Effector memory CD8-positive, alpha-beta T cell (primary cell): ENCODE data around the gene FBXL17.
"Not testable (repeated sequence)": the region's sequence is repeated elsewhere in the genome, so short reads cannot be mapped to it uniquely, and the experiment has no call there.

ENCODE experiments used
- ATAC-seq: fragments of 150-1000 bp; cut with Tn5 transposase; replicated peaks from 2 replicates; pipeline ENCODE4 v1.10.0; 2021; ENCODE audit warnings: mild to moderate bottlenecking, moderate library complexity
- DNase-seq, 3 experiments: peaks; one replicate each; pipeline ENCODE4 v3.0.0; 2021
- H3K27ac Mint-ChIP-seq, 2 donors: one replicate each; pipeline ENCODE4 v1.8.0; 2022; ENCODE audit warnings: mild to moderate bottlenecking in 2 of 2, mixed read lengths in 2 of 2, moderate library complexity in 2 of 2
- H3K27me3 Mint-ChIP-seq, 2 donors: one replicate each; pipeline ENCODE4 v1.8.0; 2022; ENCODE audit warnings: mixed read lengths in 2 of 2
- H3K36me3 Mint-ChIP-seq: one replicate; pipeline ENCODE4 v1.8.0; 2022; ENCODE audit warnings: mild to moderate bottlenecking, moderate library complexity, mixed read lengths; ENCODE audit not compliant: insufficient read depth
- H3K4me1 Mint-ChIP-seq, 2 donors: one replicate each; pipeline ENCODE4 v1.8.0; 2022; ENCODE audit warnings: low read depth in 2 of 2, mixed read lengths in 2 of 2
- H3K4me3 Mint-ChIP-seq, 2 donors: one replicate each; pipeline ENCODE4 v1.8.0; 2022; ENCODE audit warnings: mild to moderate bottlenecking in 2 of 2, mixed read lengths in 2 of 2, moderate library complexity in 2 of 2
- H3K9me3 Mint-ChIP-seq, 2 donors: one replicate each; pipeline ENCODE4 v1.8.0; 2022; ENCODE audit warnings: mixed read lengths in 2 of 2

The FBXL17 gene

DNA sequence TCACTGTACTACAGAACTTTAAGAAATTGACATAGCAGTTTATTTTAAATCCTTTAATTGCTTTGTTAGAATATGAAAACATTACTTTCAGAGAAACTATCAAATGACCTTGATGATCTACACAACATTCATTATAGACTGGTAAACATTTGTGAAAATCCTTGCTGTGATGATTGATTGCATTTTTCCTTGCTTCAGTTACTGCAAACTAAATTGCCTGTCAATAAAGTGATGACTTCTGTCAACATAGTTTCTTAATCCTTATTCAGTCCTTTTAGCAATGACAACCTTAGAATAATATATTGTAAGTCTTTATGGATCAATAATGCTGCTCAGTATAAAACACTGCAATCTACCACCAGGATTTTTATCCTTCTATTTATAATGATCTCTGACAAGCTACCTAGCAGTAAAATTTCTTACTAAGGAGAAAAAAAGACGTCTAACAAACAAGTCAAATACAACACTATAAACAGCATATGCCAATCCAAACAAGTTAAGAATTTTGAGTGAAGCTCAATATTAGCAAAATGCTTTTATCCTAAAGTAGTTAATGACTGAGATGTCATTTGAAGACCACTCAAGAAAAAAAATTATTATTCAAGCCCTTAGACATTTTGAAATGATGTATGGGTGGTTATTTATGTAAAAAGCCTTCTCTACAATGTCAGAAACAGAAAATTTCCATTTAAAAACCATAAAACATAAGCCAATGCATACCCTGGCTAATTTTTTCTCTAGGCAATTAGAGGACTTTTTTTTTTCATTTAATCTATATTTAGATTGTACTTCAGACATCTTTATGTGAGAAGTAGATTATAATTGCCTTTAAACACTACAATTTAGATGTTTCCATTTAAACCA, 105.5 kb downstream of the FBXL17 start:
- no peaks in the 10 kb centered on the region for H3K36me3 Mint-ChIP-seq
- no peak overlapping the region for H3K27ac Mint-ChIP-seq
- peaks cover 20 to 27% of the 10 kb centered on the region in 2 donors for H3K4me1 Mint-ChIP-seq
- H3K9me3 Mint-ChIP-seq: peaks cover 0 to under 1% of the 10 kb centered on the region in 2 donors
- DNase-seq (no peak), ATAC-seq (no peak)
- no peaks in the 10 kb centered on the region for H3K27me3 Mint-ChIP-seq
- no peak overlapping the region for H3K4me3 Mint-ChIP-seq

DNA sequence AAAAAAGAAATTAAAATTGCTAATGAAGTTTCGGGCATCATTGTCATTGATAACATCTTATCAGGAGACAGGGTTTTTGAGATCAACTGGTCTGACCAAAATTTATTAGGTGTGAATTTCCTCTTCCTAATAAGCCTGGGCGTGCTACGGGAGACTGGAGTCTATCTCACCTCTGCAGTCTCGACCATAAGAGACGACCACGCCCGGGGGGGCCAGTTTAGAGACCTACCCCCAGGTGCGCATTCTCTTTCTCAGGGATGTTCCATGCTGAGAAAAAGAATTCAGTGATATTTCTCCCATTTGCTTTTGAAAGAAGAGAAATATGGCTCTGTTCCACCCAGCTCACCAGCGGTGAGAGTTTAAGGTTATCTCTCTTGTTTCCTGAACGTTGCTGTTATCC, 107.8 kb downstream of the FBXL17 start:
- H3K4me3 Mint-ChIP-seq, DNase-seq, H3K9me3 Mint-ChIP-seq, H3K27ac Mint-ChIP-seq, H3K36me3 Mint-ChIP-seq, H3K27me3 Mint-ChIP-seq, ATAC-seq: not testable (repeated sequence)
- H3K4me1 Mint-ChIP-seq: peaks cover 19 to 22% of the 10 kb centered on the region in 2 donors

DNA sequence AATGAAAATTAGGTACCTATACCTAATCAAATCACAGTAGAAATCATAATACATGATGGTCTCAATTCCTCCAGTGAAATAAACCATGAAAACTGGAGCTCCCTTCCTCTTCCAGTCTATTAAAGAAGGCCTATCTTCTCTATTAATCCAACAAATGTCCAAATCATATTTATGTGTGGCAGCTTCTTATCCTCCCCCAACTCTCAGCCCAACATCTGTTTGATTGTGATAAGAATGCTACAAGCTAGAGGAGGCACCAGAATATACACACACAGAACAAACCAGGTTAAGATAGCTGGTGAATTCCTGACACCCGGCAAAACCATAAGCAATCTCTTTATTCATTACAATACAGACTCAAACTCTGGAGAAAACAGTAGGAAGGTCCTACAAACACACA, 110.8 kb downstream of the FBXL17 start:
- H3K9me3 Mint-ChIP-seq: no peaks in the 10 kb centered on the region
- ATAC-seq: no peak
- peak overlapping the region in 1 of 2 donors; percentile 0 for H3K27ac Mint-ChIP-seq
- no peaks in the 10 kb centered on the region for H3K27me3 Mint-ChIP-seq
- peaks cover 9 to 17% of the 10 kb centered on the region in 2 donors for H3K4me1 Mint-ChIP-seq
- H3K4me3 Mint-ChIP-seq: no peak overlapping the region
- DNase-seq: no peak
- H3K36me3 Mint-ChIP-seq: no peaks in the 10 kb centered on the region

DNA sequence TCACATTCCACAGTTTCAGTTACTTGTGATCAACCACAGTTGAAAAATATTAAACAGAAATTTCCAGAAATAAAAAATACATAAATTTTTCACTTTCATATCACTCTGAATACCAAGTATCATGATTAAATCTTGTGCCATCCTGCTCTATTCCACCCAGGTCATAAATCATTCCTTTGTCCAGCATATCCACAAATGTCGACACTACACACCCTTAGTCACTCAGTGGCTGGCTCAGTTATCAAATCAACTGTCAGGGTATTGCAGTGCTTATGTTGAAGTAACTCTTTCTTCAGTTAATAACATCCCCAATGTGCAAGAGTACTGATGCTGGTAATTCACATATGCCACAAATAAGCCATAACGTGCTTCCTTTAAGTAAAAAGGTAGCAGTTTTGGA, 115.7 kb downstream of the FBXL17 start:
- no peaks in the 10 kb centered on the region for H3K27me3 Mint-ChIP-seq
- no peak for DNase-seq
- no peak for ATAC-seq
- H3K4me1 Mint-ChIP-seq: peaks cover 9 to 20% of the 10 kb centered on the region in 2 donors
- no peak overlapping the region for H3K4me3 Mint-ChIP-seq
- H3K36me3 Mint-ChIP-seq: no peaks in the 10 kb centered on the region
- H3K27ac Mint-ChIP-seq: no peak overlapping the region
- H3K9me3 Mint-ChIP-seq: no peaks in the 10 kb centered on the region

DNA sequence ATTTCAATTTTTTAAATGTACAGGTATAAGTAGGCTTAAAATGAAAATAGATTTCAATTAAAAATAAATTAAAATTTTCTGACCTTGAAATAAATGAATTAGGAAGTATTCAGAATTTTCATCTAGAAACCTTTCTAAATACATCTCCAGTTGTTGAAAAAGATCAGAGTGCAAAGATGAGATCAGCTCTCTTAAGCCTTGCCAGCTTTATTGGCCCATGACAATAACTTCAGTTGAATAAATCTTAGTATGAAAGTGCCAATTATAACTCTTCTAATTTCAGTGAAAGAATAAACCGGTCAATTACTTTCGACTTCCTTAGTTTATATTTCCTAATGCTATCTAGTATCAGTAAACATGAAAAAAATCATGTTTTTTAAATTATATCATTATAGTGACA, 117.4 kb downstream of the FBXL17 start:
- no peaks in the 10 kb centered on the region for H3K36me3 Mint-ChIP-seq
- peaks cover 7 to 23% of the 10 kb centered on the region in 2 donors for H3K4me1 Mint-ChIP-seq
- DNase-seq: no peak
- H3K4me3 Mint-ChIP-seq: no peak overlapping the region
- ATAC-seq: no peak
- H3K9me3 Mint-ChIP-seq: no peaks in the 10 kb centered on the region
- H3K27me3 Mint-ChIP-seq: no peaks in the 10 kb centered on the region
- H3K27ac Mint-ChIP-seq: no peak overlapping the region

DNA sequence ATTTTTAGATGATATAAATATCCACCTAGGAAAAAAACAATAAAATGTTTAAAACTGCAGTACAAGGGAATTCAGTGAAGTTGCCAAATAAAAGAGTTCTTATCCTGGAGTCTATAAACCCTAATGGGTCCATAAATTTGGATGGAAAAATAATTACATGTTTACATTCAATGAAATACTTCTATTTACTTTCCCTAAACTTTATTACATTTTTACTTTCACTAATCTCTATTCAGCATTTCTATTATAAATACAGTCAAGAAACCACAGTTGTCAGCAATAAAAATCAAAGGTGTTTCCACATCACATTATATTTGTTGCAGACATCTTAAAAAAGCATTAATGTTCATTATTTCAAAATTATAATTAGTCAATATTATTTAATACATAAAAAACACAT, 118.6 kb downstream of the FBXL17 start:
- no peak overlapping the region for H3K4me3 Mint-ChIP-seq
- H3K36me3 Mint-ChIP-seq: no peaks in the 10 kb centered on the region
- no peaks in the 10 kb centered on the region for H3K9me3 Mint-ChIP-seq
- ATAC-seq (no peak), DNase-seq (no peak)
- no peak overlapping the region for H3K27ac Mint-ChIP-seq
- H3K27me3 Mint-ChIP-seq: no peaks in the 10 kb centered on the region
- H3K4me1 Mint-ChIP-seq: peaks cover 7 to 23% of the 10 kb centered on the region in 2 donors

DNA sequence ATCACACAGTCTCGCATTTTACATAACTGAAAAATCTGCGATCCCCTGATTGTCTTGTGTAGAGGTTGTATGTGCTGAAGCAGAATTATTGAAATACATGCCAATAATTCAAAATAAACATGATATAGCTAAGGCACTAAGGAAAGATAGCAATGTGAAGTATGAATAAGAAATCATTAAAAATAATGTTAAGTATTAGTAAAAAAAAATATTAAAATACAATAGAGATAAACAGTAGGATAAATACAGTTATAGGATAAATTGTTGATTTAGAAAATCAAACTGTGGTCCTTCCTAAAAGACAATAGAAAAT, 121.1 kb downstream of the FBXL17 start:
- Mint-ChIP-seq H3K4me3 (no peak overlapping the region), H3K36me3 (no peaks in the 10 kb centered on the region), H3K27me3 (no peaks in the 10 kb centered on the region), H3K27ac (no peak overlapping the region), H3K4me1 (peaks cover 6 to 16% of the 10 kb centered on the region in 2 donors), H3K9me3 (no peaks in the 10 kb centered on the region)
- DNase-seq: no peak
- no peak for ATAC-seq

DNA sequence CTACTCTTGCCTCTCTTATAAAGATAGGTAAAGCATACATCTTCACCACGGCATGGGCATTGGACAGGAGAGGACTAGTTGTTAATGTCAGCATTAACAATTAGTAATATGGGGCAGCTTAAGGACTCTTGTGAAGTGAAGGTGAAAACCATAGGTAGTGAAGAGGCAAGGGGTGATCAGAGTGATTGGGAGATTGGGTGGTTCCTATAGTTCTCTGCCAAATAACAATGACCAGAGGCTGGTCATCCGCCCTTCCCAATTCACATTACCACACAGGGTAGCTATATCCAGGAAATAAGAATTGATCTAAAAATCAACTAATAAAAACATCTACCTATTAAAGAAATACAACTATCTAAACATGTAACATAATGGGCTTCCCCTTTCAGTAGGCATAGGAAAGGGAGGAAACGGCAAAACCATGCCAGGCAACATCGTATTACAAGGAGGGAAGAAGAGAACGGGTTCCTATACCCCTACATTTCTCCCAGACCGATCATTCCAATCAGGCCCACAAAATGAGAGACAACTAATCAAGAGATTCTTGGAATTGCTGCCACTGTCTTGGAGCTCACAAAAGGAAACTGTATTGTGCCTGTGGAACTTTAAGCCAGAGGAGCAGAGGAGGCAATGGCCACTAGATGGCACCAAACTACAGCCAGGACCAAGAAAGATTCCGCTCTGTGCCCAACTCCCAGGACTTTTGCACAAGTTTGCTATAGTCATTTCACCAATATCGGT, 121.6 kb downstream of the FBXL17 start:
- DNase-seq (peak; percentile 51 to 54 (median 54)), ATAC-seq (peak; percentile 79)
- Mint-ChIP-seq H3K4me1 (peaks cover 5 to 15% of the 10 kb centered on the region in 2 donors), H3K9me3 (no peaks in the 10 kb centered on the region), H3K27ac (no peak overlapping the region), H3K27me3 (no peaks in the 10 kb centered on the region), H3K36me3 (no peaks in the 10 kb centered on the region), H3K4me3 (no peak overlapping the region)

DNA sequence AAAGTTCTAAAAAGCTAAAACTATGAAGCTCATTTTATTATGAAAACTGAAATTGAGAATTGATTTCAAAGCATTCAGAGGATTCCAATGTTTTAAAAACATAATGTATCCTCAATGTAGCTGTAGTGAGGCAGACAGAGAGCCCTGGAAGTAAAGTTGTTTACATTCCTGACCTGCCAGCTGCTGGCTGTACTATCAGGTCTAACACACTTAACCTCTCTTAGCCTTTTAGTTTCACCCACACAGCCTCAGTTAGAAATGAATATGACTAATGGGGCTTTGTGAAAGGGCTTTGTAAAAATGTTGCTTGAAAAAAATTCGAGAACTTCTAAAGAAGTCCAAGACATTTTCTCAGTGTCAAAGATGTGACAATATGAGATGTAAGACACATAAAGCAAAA, 122.6 kb downstream of the FBXL17 start:
- ATAC-seq: no peak
- Mint-ChIP-seq H3K27me3 (no peaks in the 10 kb centered on the region), H3K4me3 (no peak overlapping the region), H3K36me3 (no peaks in the 10 kb centered on the region), H3K27ac (no peak overlapping the region), H3K9me3 (no peaks in the 10 kb centered on the region), H3K4me1 (peaks cover 4 to 13% of the 10 kb centered on the region in 2 donors)
- no peak for DNase-seq

DNA sequence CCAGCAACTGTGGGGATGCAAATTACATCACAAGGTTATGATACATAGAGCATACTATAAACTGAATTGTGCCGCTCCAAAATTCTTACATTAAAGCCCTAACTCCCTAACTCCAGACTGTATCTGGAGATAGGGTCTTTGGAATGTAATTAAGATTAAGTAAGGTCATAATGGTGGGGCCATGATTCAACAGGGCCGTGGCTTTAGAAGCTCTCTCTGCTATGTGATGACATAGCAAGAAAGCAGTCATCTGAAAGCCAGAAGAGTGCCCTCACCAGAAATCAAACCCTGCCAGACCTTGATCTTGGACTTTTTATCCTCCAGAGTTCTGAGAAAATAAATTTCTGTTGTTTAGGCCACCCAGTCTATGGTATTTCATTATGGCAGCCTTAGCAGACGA, 123.9 kb downstream of the FBXL17 start:
- ATAC-seq (no peak), DNase-seq (no peak)
- Mint-ChIP-seq H3K4me1 (peaks cover 4 to 13% of the 10 kb centered on the region in 2 donors), H3K27me3 (no peaks in the 10 kb centered on the region), H3K4me3 (no peak overlapping the region), H3K36me3 (no peaks in the 10 kb centered on the region), H3K27ac (no peak overlapping the region), H3K9me3 (no peaks in the 10 kb centered on the region)

DNA sequence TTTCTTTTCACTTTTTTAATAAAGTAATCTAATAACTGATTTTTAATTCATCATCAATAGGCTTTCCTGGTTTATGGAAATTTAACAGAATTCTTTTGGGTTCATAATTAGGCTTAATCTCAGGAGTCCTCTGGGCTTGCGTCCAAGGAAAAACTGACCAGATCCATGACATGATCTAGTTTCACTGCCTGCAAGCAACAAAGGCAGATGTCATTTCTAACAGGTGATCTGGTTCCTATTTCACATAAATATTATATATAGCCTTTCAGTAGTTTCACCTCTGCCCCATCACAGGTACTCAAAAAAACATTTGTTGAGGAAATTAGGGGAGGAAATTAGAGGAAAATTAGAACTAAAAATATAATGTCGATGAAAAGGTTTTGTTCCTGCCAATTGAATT, 126.4 kb downstream of the FBXL17 start:
- peaks cover 1 to 6% of the 10 kb centered on the region in 2 donors for H3K4me1 Mint-ChIP-seq
- ATAC-seq (no peak), DNase-seq (no peak)
- no peak overlapping the region for H3K27ac Mint-ChIP-seq
- no peak overlapping the region for H3K4me3 Mint-ChIP-seq
- no peaks in the 10 kb centered on the region for H3K36me3 Mint-ChIP-seq
- no peaks in the 10 kb centered on the region for H3K27me3 Mint-ChIP-seq
- H3K9me3 Mint-ChIP-seq: no peaks in the 10 kb centered on the region

DNA sequence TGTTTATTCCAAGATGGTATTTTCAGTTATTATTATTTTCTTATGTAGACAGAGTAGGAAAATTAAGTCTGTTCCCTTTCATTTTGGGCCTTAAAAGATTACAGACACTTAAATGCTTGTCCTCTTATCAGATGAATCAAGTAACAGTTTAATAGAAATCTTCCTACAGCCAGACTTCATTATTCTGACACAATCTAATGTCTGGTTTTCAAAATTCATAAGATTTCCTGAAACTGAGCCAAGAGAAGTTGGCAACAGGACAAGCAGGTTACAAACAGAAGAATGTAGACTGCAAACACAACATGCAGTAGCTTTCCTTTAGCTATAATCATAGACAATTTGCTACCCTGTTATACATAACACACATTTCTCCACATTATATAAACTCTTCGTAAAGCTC, 130.5 kb downstream of the FBXL17 start:
- peaks cover 2 to 4% of the 10 kb centered on the region in 2 donors for H3K4me1 Mint-ChIP-seq
- H3K27me3 Mint-ChIP-seq: no peaks in the 10 kb centered on the region
- H3K4me3 Mint-ChIP-seq: no peak overlapping the region
- H3K27ac Mint-ChIP-seq: no peak overlapping the region
- ATAC-seq: no peak
- no peak for DNase-seq
- no peaks in the 10 kb centered on the region for H3K36me3 Mint-ChIP-seq
- no peaks in the 10 kb centered on the region for H3K9me3 Mint-ChIP-seq

DNA sequence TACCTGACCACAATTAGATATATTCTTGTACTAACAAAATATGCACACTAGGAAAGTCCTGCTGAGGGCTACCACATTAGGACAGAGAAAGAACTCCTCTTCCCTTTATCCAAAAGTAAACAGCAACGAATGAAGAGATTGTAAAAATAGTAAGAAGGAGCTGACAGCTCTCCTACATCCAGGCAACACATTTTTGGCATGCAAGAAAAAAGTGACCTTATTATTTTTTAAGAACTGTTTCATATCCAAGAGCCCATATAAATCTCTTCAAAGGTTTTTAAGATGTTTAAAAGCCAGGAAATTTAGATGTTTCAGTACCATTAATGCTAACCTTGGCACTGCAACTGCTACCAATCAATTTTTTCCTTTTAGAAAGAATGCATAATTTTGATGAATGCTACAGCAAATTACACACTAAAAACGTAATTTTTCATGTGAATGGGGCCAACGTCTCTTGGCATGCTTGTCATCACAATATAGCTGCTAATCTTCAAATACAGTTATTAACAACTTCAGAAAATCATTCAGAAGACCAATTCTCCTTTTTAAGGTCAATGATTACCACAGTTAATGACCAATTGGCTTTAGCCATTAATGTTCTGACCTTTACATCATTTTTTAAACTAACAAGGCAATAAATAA, 132.0 kb downstream of the FBXL17 start:
- no peak for ATAC-seq
- Mint-ChIP-seq H3K27me3 (no peaks in the 10 kb centered on the region), H3K27ac (no peak overlapping the region), H3K4me1 (peaks cover 2 to 4% of the 10 kb centered on the region in 2 donors), H3K4me3 (no peak overlapping the region), H3K36me3 (no peaks in the 10 kb centered on the region), H3K9me3 (no peaks in the 10 kb centered on the region)
- DNase-seq: no peak
